Fibroblast of pulmonary artery (primary cell): ENCODE data around the gene AJUBA.
"Not testable (repeated sequence)": the region's sequence is repeated elsewhere in the genome, so short reads cannot be mapped to it uniquely, and the experiment has no call there.

ENCODE experiments used
- DNase-seq: peaks from one replicate; pipeline ENCODE4 v3.0.0-alpha.2; 2010; ENCODE audit warnings: low read depth
- H3K4me3 ChIP-seq: replicated peaks from 2 replicates; pipeline ENCODE4 v1.5.1; 2011; ENCODE audit warnings: low read depth, mild to moderate bottlenecking, control low read depth, low read length, moderate library complexity
- TF ChIP-seq, protein P1 (sequence below): IDR thresholded peaks from 2 replicates; pipeline ENCODE4 v1.5.1; 2011; ENCODE audit warnings: mild to moderate bottlenecking, control low read depth, low read length, inconsistent platforms; ENCODE audit errors: missing control alignments

Gene AJUBA

DNA sequence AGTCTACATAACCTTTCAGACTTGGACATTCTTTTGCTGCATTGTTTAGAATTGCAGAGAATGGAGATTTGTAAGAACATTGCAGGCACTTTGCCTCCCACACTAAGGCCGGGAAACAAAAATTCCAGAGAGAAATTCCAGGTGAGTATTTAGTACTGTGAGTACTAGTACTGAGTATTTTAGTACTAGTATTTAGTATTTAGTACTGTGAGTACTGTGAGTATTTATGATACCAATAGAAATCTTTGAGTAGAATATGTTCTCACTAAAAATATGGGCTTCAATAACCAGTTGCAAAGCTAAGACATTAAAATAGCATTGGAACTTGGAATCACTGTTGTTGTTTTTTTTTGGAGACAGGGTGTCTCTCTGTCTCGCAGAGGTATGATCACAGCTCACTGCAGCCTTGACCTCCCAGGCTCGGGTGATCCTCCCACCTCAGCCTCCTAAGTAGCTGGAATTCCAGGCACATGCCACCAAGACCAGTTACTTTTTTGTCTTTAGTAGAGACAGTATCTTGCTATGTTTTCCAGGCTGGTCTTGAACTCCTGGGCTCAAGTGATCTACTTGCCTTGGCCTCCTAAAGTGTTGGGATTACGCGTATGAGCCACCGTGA lies 20.2 kb downstream of the AJUBA start:
- no peak for DNase-seq
- no peak overlapping the region for H3K4me3 ChIP-seq
- TF ChIP-seq, protein P1, sequence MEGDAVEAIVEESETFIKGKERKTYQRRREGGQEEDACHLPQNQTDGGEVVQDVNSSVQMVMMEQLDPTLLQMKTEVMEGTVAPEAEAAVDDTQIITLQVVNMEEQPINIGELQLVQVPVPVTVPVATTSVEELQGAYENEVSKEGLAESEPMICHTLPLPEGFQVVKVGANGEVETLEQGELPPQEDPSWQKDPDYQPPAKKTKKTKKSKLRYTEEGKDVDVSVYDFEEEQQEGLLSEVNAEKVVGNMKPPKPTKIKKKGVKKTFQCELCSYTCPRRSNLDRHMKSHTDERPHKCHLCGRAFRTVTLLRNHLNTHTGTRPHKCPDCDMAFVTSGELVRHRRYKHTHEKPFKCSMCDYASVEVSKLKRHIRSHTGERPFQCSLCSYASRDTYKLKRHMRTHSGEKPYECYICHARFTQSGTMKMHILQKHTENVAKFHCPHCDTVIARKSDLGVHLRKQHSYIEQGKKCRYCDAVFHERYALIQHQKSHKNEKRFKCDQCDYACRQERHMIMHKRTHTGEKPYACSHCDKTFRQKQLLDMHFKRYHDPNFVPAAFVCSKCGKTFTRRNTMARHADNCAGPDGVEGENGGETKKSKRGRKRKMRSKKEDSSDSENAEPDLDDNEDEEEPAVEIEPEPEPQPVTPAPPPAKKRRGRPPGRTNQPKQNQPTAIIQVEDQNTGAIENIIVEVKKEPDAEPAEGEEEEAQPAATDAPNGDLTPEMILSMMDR = no peak

DNA sequence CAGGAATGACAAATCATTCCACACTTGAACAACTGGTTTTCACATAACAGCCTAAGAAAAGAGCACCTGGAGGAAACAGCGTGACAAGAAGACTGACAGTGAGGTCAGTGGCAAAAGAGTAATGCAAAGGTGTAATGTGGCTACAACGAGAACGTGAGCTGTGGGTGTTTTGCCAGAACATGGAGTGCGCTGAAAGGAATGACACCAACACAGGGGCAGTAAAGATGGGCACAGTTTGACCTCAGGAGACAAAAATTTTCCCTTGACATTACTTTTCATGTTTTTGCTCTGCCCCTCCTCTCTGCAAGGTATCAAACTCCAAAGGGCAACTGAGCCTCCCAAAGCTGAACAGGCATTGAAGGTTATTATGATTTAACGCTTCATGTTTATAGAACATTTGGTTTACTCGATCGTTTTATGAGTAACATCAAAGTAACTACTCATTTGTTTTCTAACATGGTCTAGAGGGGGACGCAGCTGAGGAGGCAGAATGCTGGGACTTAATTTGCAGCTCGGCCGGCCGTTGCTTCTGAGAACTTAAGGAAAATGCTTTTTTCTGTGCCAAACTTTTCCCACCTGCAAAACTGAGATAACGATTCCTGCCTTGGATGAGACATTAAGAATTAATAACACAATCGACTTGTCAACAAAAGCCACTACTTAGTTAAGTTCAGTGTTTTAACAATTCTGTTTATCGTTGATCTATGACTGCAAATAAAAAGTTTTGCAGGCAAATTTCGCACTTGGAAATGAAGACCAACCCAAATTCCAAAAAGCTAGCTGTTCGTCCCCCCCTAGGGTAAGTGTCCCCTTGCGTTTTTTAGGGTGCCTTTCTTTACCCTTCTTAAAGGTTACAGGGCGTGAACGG lies 26.4 kb downstream of the AJUBA start:
- DNase-seq = no peak
- peak overlapping the region; percentile 70 for H3K4me3 ChIP-seq
- TF ChIP-seq, protein P1 = no peak

DNA sequence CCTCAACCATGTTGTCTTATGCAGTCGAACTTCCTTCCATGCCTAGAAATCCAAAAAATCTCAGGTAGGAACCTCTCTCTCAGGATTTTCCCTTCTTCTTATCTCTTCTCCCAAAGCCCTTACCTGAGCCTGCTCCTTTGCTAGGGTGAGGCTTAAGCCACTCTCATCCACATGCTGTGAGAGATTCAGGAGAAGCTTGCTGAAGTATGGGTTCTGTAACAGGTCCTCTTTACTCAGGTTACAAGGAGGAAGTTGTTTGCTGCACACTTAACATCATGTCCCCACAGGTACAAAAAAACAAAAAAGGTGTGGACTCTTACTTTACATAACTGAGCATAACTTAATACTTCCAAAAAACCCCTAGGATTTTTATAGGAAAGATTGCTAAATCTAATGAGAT lies 29.9 kb downstream of the AJUBA start:
- no peak overlapping the region for H3K4me3 ChIP-seq

DNA sequence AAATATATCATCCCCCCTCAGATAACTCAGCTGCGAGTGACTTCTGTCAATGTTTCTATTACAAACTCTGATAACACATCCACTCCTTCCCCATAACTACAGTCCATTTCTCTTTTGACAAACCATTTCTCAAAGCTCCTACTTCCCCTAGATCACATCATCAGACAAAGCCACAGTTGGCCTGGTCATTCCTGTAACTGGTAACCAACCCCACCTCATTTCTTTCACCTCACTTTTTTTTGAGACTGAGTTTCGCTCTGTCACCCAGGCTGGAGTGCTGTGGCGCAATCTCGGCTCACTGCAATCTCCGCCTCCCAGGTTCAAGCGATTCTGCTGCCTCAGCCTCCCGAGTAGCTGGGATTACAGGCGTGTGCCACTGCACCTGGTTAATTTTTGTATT lies 30.6 kb downstream of the AJUBA start:
- not testable (repeated sequence) for DNase-seq, H3K4me3 ChIP-seq

More for the DNA sequence above, 29.9 kb downstream of the AJUBA start:
- DNase-seq = no peak
- TF ChIP-seq, protein P1 = no peak

DNA sequence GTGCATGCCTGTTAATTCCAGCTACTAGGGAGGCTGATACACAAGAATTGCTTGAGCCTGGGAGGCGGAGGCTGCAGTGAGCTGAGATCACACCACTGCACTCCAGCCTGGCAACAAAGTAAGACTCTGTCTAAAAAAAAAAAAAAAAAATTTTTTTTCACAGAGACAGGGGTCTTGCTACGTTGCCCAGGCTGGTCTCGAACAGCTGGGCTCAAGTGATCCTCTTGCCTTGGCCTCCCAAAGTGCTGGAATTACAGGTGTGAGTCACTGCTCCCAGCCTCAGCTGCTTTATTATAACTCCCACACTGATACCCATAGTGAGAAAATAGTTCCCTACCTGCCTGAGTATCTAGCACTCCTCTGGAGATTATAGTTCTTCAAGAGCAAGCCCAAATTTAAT lies 36.7 kb downstream of the AJUBA start:
- TF ChIP-seq, protein P1 = no peak
- no peak for DNase-seq
- no peak overlapping the region for H3K4me3 ChIP-seq

DNA sequence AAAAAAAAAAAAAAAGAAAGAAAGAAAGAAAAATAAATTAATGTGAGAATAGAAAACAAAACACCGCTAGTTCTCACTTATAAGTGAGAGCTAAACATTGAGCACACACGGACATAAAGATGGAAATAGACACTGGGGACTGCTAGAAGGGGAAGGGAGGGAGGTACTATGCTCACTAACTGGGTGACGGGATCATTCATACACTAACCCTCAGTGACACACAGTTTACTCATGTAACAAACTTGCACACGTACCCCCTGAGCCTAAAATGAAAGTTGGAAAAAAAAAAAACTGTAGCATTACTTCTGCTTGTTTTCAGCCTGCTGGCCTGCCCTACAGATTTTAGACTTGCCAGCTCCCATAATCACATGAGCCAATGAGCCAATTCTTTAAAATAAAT lies 42.7 kb downstream of the AJUBA start:
- TF ChIP-seq, protein P1 = no peak
- H3K4me3 ChIP-seq = no peak overlapping the region
- DNase-seq = no peak

DNA sequence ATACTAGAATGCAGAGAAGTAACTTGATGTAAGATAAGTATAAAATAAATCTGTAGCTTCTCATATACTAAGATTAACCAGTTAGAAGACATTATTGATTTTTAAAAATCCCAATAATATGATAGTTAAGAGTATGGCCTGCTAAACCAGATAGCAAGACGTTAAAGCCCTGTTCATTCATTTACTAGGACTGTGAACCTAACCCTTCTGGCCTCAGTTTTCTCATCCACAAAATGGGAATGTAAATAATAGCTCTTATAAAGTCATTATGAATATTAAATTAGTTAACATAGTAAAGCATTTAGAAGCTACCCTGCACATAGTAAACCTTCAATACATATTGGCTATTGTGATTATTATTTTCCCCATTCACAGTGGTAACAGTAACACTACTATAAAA lies 47.2 kb downstream of the AJUBA start:
- TF ChIP-seq, protein P1 = no peak
- no peak overlapping the region for H3K4me3 ChIP-seq
- DNase-seq = no peak
